ENCODE data around the gene CD300LG.
"Not testable (repeated sequence)": the region's sequence is repeated elsewhere in the genome, so short reads cannot be mapped to it uniquely, and the experiment has no call there.

Gene CD300LG

GRCh38 chr17:43826206-43826605 lies 20.8 kb upstream of the CD300LG start:
- DNase-seq = no peak

GRCh38 chr17:43827596-43827995 lies 19.4 kb upstream of the CD300LG start:
- DNase-seq = no peak

GRCh38 chr17:43829738-43830137 lies 17.2 kb upstream of the CD300LG start:
- no peak for DNase-seq

- peak; percentile 44 to 47 (median 47) for DNase-seq
These were observed 16.4 kb upstream of the CD300LG start for GRCh38 chr17:43830510-43831140.

DNA sequence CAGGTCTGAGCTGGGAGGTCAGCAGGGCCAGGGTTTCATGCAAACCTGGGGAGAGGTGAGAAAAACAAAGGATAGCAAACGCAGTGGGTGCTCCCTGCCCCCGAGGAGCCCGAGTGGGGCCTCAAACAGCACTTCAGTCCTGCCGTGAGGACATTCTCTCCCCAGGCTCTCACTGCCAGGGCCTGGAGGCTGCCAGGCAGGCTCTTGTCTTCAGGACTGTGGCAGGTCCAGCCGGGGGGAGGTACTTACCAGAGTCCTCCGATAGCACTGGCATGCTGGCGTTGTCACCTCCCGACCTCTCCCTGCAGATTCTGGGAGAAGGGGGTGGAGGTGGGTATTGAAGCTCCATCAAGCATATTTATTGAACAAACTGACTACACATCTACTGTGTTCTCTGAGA lies 15.3 kb upstream of the CD300LG start:
- no peak for DNase-seq

DNA sequence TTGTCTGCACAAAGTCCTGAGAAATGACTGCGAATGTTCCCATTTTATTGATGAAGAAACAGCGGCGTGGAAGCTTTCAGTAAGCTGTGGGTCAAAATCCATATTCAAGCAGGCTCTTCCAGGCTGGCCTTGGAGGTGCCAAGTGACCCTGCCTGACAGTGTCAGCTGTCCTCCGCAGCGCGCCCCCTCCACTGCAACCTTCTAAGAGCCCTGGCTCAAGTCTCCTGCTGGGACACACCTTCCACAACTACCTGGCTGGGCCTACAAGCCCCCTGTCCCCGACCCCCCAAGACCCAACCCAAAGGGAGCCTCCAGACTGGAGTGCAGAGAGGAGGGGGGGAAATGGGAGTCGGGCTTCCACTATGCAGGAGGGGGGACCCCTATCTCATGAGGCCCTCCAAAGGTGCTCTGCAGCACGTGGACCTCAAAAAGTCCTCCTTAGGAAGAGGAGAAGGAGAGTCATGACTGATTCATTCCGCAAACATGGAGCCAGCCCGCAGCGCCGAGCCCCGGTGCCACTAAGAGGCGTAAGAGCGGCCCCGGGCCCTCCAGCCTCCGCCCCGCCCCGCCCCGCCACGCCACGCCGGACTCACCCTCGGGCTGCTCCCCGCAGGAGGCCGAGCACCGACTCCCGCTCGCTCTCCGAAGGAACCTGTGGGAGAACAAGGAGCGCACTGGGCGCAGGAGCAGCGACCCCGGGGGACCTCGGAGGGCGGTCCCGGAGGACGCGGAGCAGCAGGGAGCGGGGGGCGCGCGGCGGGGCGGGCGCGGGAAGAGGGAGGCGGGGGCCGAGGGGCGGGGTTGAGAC lies 14.6 kb upstream of the CD300LG start:
- DNase-seq = peak; percentile 46 to 69 (median 51)

DNA sequence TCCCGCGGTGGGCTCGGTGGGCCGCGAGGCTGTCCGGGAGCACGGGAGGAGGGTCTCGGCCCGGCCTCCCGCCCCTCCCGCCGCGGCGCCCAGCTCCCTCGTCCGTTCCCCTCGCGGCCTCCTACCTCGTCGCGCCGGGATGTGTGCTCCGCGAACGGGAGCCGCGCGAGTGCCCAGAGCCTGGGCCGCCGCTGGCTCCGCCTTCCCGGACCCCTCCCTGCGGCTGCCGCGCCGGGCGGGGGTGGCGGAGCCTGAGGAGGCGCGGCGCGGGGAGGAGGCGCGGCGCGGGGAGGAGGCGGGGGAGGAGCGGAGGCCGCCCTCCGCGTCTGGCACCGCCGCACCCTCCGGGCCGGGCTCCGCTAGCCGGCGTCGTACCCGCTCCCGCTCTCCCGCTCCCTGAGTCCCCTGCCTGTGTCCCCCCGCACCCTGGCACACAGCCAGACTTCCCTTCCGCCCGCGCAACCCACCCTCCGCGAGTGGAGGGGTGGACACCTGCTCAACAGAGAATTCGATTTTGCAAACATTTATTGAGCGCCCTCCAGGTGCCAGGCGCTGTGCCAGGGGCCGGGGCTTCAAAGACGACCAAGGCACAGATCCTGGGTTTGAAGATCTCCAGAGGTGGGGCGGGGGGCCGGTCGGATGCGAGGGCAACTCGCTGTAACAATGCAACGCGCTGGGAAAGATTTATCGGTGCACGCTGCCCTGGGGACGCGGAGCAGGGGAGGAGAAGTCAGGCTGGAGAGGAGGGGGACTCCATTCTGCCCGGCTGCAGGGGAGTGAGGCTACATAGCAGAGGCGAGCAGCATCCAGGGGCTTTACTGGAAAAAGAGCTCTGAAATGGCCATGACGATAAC lies 13.8 kb upstream of the CD300LG start, which contains the start of gene MPP3:
Gene MPP3, minus strand, starts transcription at position 171 of the 854 bp plus-strand sequence. CDS start 1,240 bp downstream, outside the sequence.
- DNase-seq = peak; percentile 50 to 86 (median 69)

- no peak for DNase-seq
These were observed 12.9 kb upstream of the CD300LG start for GRCh38 chr17:43834106-43834505.

DNA sequence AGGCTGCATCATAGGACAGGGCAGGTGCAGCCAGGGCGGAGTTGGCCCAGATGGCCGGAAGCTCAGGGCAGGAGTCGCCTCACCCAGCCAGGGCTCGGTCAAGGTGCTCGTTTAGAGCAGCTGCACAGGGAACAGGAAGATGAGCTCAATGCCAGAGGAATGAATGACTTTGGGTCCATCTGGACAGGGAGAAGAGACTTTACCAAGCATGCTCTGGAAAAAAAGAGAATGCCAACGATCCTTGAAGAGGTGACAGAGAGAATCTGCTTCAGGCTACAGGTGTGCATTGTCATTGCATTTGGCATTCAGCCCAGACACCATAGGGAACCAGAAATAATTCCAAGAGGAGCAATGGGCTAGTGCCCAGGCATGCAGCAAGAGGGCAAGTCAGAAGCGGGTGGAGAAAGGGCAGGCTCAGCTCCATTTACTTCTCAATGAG lies 7.3 kb upstream of the CD300LG start:
- no peak for DNase-seq

GRCh38 chr17:43840814-43841213 lies 6.2 kb upstream of the CD300LG start:
- no peak for DNase-seq

- DNase-seq = no peak
These were observed 5.7 kb upstream of the CD300LG start for GRCh38 chr17:43841282-43841681.

GRCh38 chr17:43842091-43842974 lies 4.6 kb upstream of the CD300LG start:
- DNase-seq = not testable (repeated sequence)

- no peak for DNase-seq
These were observed 4.0 kb upstream of the CD300LG start for GRCh38 chr17:43842975-43843325.

DNA sequence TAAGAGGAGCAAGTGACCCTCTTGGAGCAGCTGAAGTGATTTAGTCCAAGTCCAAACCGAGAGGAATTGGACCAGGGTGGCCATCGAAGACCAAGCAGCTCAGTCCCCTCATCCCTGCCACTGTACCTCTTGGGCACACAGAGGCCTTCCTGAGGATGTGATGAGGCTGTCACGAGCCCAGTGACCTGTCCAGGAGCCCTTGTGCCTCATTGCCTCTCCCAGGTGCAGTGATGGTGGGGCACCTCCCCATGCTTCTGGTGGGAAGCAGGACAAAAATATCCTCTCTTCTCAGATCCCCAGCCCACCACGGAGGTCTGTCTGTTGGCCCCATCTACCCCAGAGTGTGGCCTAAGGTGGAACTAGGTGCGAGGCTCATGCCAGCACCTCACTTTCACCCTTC lies 2.7 kb upstream of the CD300LG start:
- no peak for DNase-seq

DNA sequence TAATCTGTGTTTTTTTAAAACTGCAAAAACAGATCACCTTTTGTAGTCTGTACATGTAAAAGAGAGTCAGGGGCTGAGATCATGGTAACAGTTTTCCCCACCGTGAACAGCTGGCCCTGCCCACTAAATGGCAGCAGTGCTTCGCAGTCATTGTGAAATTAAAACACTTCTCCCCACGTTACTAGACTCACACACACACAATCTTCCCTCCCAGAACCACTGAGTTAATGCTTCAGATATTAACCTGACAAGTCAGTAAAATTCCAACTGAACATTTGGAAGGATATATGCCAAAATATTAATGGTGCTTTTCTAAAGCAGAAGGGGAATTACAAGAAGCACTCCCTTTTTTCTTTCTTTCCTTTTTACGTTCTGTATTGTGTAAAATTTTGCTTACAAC lies 1.2 kb upstream of the CD300LG start:
- DNase-seq = no peak

DNA sequence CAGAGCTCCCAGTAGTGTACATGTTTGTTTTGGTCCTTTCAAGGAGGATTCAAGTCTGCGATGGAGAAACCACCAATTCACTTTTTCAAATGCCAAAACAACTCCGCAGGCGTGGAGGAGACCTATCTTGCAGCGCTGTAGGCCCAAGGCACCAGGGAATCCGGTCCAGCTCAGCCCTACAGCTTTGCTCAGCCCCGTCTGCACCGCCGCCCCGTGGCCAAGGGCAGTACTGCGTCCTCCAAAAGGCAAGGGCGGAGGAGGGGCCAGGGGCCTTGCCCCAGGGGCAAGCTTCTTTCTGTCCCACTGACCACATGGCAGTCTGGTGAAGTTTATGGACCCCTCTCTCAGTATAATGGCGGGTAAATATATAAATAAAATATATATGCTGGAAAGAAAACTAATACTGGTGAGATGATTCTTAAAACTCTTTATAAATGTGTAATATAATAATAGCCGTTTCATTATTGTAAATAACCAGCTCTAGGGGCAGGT lies 709 bp upstream of the CD300LG start:
- DNase-seq = peak; percentile 78 to 91 (median 88)

DNA sequence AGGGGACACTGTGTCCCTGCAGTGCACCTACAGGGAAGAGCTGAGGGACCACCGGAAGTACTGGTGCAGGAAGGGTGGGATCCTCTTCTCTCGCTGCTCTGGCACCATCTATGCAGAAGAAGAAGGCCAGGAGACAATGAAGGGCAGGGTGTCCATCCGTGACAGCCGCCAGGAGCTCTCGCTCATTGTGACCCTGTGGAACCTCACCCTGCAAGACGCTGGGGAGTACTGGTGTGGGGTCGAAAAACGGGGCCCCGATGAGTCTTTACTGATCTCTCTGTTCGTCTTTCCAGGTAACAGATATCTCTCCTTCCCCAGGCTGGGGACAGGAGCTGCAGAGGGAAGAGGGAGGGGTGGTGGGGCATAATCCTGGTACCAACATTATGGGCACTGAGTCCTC lies 1.6 kb downstream of the CD300LG start:
- DNase-seq = no peak

DNA sequence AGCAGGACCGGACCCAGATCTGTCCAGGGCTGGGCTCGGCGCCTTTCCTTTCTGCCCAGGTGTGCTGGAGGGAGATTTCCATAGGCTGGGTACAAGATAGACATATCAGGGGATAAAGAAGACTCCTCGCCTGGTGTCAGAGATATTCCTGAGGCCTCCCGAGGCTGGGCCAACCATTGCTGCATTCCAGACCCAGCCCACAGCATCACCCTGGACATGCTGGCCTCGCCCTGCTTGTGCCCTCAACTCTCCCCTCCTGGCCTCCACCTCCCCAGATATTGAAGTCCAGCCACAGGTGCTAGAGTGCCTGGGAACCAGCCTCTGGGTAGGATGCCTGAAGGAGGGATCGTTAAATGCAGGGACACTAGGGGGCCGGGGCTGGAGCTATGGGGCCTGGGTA lies 2.1 kb downstream of the CD300LG start:
- no peak for DNase-seq

DNA sequence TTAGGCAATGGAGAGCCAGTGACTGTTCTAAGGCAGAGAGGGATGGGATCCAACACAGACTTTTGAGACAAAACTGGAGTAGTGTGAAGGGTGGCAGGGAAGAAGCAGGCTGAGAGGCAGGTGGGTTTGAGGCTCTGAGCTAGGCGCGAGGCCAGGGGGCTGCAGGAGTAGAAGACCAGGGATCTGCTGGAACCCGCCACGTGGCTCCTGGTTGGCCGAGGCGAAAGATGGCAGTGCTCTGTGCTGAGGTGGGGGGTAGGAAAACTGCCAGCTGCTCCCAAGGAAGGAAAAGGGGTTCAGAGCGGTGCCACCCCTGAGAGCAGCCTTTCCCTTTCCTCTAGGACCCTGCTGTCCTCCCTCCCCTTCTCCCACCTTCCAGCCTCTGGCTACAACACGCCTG lies 5.6 kb downstream of the CD300LG start:
- DNase-seq = no peak

GRCh38 chr17:43853546-43853945 lies 6.6 kb downstream of the CD300LG start:
- DNase-seq = no peak

DNA sequence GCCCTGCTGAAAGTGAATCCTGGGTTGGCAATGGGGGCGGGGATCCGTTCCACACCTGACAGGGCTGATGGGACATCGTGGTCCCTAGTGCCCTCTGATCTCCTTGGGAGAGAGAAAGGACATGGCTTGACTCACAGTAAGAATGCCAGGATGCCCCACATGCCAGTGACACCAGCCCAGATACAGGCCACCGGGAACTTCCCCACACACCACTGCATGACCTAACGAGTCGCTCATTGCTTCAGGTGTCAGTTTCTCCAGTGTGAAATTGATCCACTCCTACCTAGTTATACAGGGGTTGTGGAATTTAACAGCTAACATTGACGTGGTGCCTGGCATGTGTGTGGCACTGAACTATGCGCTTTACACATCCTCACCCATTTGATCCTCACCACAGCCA lies 7.5 kb downstream of the CD300LG start:
- peak in 1 of 3 donors; percentile 27 for DNase-seq

DNA sequence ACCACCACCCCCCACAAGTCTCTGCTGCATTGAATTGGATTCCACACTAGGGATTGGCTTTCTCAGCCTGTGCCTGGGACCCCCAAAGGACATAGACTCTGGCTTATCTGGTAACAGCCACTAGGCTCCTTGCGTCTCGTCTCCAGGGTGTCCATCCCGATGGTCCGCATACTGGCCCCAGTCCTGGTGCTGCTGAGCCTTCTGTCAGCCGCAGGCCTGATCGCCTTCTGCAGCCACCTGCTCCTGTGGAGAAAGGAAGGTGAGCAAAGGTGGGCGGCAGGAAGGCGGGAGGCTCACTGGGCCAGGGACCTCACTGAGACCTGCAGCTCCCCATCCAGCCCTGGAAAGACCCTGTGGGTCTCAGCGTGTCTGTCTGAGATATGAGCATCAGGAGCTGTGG lies 8.1 kb downstream of the CD300LG start:
- DNase-seq = no peak
